A673 (cell line): Measurements from ENCODE around the gene C4B. TPM values are rescaled to one million over a fixed set of nuclear protein-coding genes. Genes with fewer than 3 reads are reported as not detected.

Source experiments
- BruUV-seq: library from RNA; stranded (reverse); fragments of 400-500 nt; replicated peaks from 2 replicates; lab custom pipeline; 2021; lab: Mats Ljungman, UMichigan
- CTCF ChIA-PET: fragments of 300-600 bp; sonication (Branson Sonifier 250); formaldehyde crosslinking; loops from one replicate; lab custom pipeline; 2022; ENCODE audit warnings: antibody characterized with exemption; lab: Charles Lee
- POLR2A ChIA-PET: fragments of 300-600 bp; sonication (Branson Sonifier 250); formaldehyde crosslinking; loops from one replicate; lab custom pipeline; 2022; ENCODE audit warnings: antibody characterized with exemption; ENCODE audit not compliant: low non-redundant PET; lab: Charles Lee
- DNase-seq: peaks from one replicate; pipeline ENCODE4 v3.0.0-alpha.2; 2015; ENCODE audit warnings: low spot score
- H3K27ac ChIP-seq: fragments of 200-600 bp; sonication (generic); 2 replicates; pipeline ENCODE4 v1.5.1; 2016; ENCODE audit warnings: mixed run types, low read depth, mild to moderate bottlenecking, mixed read lengths, antibody characterized with exemption, low read length; ENCODE audit not compliant: poor library complexity, severe bottlenecking
- H3K27me3 ChIP-seq: fragments of 200-600 bp; sonication (generic); replicated peaks from 2 replicates; pipeline ENCODE4 v1.6.1; 2017; ENCODE audit warnings: mixed run types, low read depth, mild to moderate bottlenecking, mixed read lengths, antibody characterized with exemption, low read length; ENCODE audit not compliant: insufficient read depth, poor library complexity
- H3K36me3 ChIP-seq: fragments of 200-600 bp; sonication (generic); 2 replicates; pipeline ENCODE4 v1.6.1; 2016; ENCODE audit warnings: mixed run types, mild to moderate bottlenecking, mixed read lengths, antibody characterized with exemption, low read length; ENCODE audit not compliant: insufficient read depth, poor library complexity, severe bottlenecking
- H3K4me1 ChIP-seq: fragments of 200-600 bp; sonication (generic); 2 replicates; pipeline ENCODE4 v1.6.1; 2017; ENCODE audit warnings: mixed run types, mild to moderate bottlenecking, mixed read lengths, antibody characterized with exemption, low read length; ENCODE audit not compliant: insufficient read depth, poor library complexity, severe bottlenecking
- H3K4me3 ChIP-seq: fragments of 200-600 bp; sonication (generic); 2 replicates; pipeline ENCODE4 v1.5.1; 2016; ENCODE audit warnings: low read depth, mixed run types, mild to moderate bottlenecking, mixed read lengths, low read length; ENCODE audit not compliant: poor library complexity, severe bottlenecking
- H3K9me3 ChIP-seq: fragments of 200-600 bp; sonication (generic); 2 replicates; pipeline ENCODE4 v1.6.1; 2016; ENCODE audit warnings: mixed run types, low read depth, mild to moderate bottlenecking, mixed read lengths, antibody characterized with exemption, low read length; ENCODE audit not compliant: poor library complexity, severe bottlenecking
- CTCF ChIP-seq: fragments of 300-800, 200-600 bp; sonication (generic); conservative IDR thresholded peaks from 2 replicates; pipeline ENCODE4 v1.5.1; 2017; ENCODE audit warnings: low read depth, mild to moderate bottlenecking, antibody characterized with exemption, low read length, moderate library complexity, mixed read lengths
- EZH2 ChIP-seq: fragments of 200-600 bp; sonication (generic); IDR thresholded peaks from 2 replicates; pipeline ENCODE4 v1.6.1; 2017; ENCODE audit warnings: borderline replicate concordance, low read depth, mild to moderate bottlenecking, mixed read lengths, antibody characterized with exemption, low read length; ENCODE audit not compliant: poor library complexity, severe bottlenecking
- intact Hi-C: fragments of 100-400 bp; cut with micrococcal nuclease; formaldehyde crosslinking; loops from one replicate; pipeline ENCODE4 v1.10.0; 2022; ENCODE audit not compliant: unreplicated experiment
- total RNA-seq: library from RNA; stranded (reverse); gene quantifications from 2 replicates; pipeline ENCODE4 v1.2.3, GENCODE V29; 2021

C4B gene
- total RNA-seq, 1 experiment from 2014 or later: 2.2 TPM

DNA sequence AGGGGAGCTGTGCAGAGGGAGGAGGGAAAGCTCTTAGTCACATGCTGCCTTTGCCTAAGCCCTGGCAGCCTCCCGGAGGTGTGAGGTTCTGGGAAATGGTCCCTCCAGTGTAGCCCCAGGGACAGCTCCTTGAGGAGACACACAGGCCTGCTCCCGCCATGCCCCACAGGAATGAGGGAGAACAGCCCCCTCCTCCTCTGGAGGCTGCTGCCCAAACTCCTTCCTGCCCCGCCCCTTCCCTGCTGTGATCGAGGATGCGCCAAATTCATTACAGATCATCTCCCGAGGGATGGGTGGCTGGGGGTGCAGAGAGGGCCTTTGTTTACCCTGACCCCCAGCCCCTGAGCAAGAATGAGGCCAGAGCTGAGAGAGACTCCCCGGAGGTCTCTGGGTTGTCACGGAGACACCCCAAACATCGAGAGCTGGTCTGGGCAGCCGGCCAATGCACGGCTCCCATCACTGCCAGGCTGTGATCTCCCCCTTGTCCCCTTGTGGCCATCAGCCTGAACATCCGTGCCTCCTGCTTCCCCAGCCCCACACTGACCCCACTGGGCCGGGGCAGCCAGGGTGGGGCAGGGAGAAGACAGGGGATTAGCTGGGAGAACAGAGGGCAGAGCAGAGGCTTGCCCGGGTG lies 32.0 kb downstream of the C4B start:
- peak overlapping the region; percentile 48 for H3K27ac ChIP-seq
- peaks cover 14% of the 10 kb centered on the region for H3K4me1 ChIP-seq
- TF ChIP-seq CTCF: no peak
- TF ChIP-seq EZH2: no peak
- intact Hi-C loops: no loop called here
- no peaks in the 10 kb centered on the region for H3K36me3 ChIP-seq
- no peaks in the 10 kb centered on the region for H3K9me3 ChIP-seq
- CTCF ChIA-PET: no interaction called here
- H3K4me3 ChIP-seq: peak overlapping the region; percentile 26
- peak; percentile 88 for DNase-seq
- POLR2A ChIA-PET: interaction anchor here (0.5 to 0.6 kb wide), 3 partner anchors 128 to 877 kb away, joined by 3 read pairs; partner anchors contain the start of gene NEU1
- BruUV-seq: no TSS peak
- no peaks in the 10 kb centered on the region for H3K27me3 ChIP-seq

DNA sequence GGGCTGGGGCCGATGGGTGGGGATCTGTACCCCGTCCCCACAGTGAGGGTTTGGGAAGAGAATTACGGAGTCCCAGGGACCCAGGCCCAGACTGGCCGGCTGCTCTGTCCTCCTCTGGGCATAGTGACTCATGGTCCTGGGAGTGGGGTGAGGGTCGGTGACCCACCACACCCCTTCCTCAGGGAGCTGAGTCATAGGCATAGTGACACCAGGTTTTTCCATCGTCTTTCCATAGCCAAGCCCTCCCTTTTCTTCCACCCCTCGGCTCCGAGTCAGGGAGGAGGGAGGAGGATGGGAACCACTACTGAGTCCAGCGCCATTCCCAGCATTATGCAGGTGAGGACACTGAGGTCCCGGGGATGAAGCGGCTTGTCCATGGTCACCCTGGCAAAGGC lies 32.5 kb downstream of the C4B start:
- H3K4me3 ChIP-seq: no peak overlapping the region
- CTCF ChIA-PET: no interaction called here
- POLR2A ChIA-PET: no interaction called here
- peaks cover 14% of the 10 kb centered on the region for H3K4me1 ChIP-seq
- no peak for DNase-seq
- H3K27ac ChIP-seq: peak overlapping the region; percentile 48
- H3K27me3 ChIP-seq: no peaks in the 10 kb centered on the region
- intact Hi-C loops: no loop called here
- H3K9me3 ChIP-seq: no peaks in the 10 kb centered on the region
- H3K36me3 ChIP-seq: no peaks in the 10 kb centered on the region
- BruUV-seq: no TSS peak
- TF ChIP-seq CTCF: no peak

GRCh38 chr6:32047539-32047854 lies 32.9 kb downstream of the C4B start:
- Histone ChIP-seq H3K9me3 (no peaks in the 10 kb centered on the region), H3K4me3 (no peak overlapping the region), H3K27me3 (no peaks in the 10 kb centered on the region), H3K27ac (no peak overlapping the region), H3K36me3 (no peaks in the 10 kb centered on the region), H3K4me1 (peaks cover 14% of the 10 kb centered on the region)
- ChIA-PET CTCF (interaction anchor here (0.6 kb wide), 1 partner anchor 500 kb away, joined by 7 read pairs; the partner anchor contains the start of gene NFKBIL1), POLR2A (no interaction called here)
- intact Hi-C loops: no loop called here
- no peak for DNase-seq
- TF ChIP-seq CTCF: no peak
- no peak for TF ChIP-seq EZH2
- BruUV-seq: no TSS peak
